Measurements from ENCODE around the gene GPR107.

GPR107 gene

GRCh38 chr9:130129432-130130061 is 75.8 kb downstream of the GPR107 start:
- H3K36me3 ChIP-seq: peaks cover 25 to 88% (median 57%) of the 10 kb centered on the region in 11 experiments
- H3K4me3 ChIP-seq: peak overlapping the region in 6 of 10 experiments; percentile 4 to 48 (median 28); a peak in 3 of 20 replicates
- peak overlapping the region; percentile 76 to 94 (median 88) for H3K4me2 ChIP-seq
- H3K9me3 ChIP-seq (replicated peaks in 1 of 11): no peaks in the 10 kb centered on the region
- peaks cover 37 to 54% (median 42%) of the 10 kb centered on the region in 10 experiments for H3K4me1 ChIP-seq
- TF ChIP-seq Cebpa-rat (IDR thresholded peaks at IDR 0.05): no peak
- H4K20me1 ChIP-seq: peaks cover 0 to 15% (median 0%) of the 10 kb centered on the region in 11 experiments; a peak in 2 of 22 replicates
- H3K27ac ChIP-seq: peak overlapping the region; percentile 76 to 91 (median 85); a peak in 21 of 22 replicates
- no peaks in the 10 kb centered on the region for H3K27me3 ChIP-seq
- H3K9ac ChIP-seq: peak overlapping the region; percentile 68 to 82 (median 74); a peak in 21 of 22 replicates

GRCh38 chr9:130132746-130133145 is 79.0 kb downstream of the GPR107 start:
- H3K4me3 ChIP-seq: no peak overlapping the region
- no peak overlapping the region for H3K9ac ChIP-seq
- no peak overlapping the region for H3K27ac ChIP-seq
- H3K27me3 ChIP-seq: no peaks in the 10 kb centered on the region
- peaks cover 0 to 12% (median 0%) of the 10 kb centered on the region in 11 experiments; a peak in 2 of 22 replicates for H4K20me1 ChIP-seq
- peaks cover 21 to 84% (median 65%) of the 10 kb centered on the region in 11 experiments; a peak in 21 of 22 replicates for H3K36me3 ChIP-seq
- H3K9me3 ChIP-seq (replicated peaks in 1 of 11): peaks cover 0 to 16% (median 0%) of the 10 kb centered on the region in 11 experiments; a peak in 7 of 22 replicates
- no peak overlapping the region for H3K4me2 ChIP-seq
- peaks cover 37 to 62% (median 43%) of the 10 kb centered on the region in 10 experiments for H3K4me1 ChIP-seq
- no peak for TF ChIP-seq Cebpa-rat (IDR thresholded peaks at IDR 0.05)

- peak overlapping the region in 2 of 11 experiments; percentile 22 to 58; a peak in 1 of 22 replicates for H3K27ac ChIP-seq
- no peak overlapping the region for H3K9ac ChIP-seq
- no peak for TF ChIP-seq Cebpa-rat (IDR thresholded peaks at IDR 0.05)
- H3K4me2 ChIP-seq: peak overlapping the region; percentile 56 to 85 (median 69)
- H3K36me3 ChIP-seq: peaks cover 0 to 50% (median 38%) of the 10 kb centered on the region in 11 experiments; a peak in 16 of 22 replicates
- peaks cover 0 to 17% (median 0%) of the 10 kb centered on the region in 11 experiments; a peak in 3 of 22 replicates for H4K20me1 ChIP-seq
- peaks cover 0 to 16% (median 0%) of the 10 kb centered on the region in 11 experiments; a peak in 7 of 22 replicates for H3K9me3 ChIP-seq (replicated peaks in 1 of 11)
- no peak overlapping the region for H3K4me3 ChIP-seq
- H3K27me3 ChIP-seq: no peaks in the 10 kb centered on the region
- H3K4me1 ChIP-seq: peaks cover 49 to 67% (median 57%) of the 10 kb centered on the region in 10 experiments
Measured at GRCh38 chr9:130137081-130137640, 83.5 kb downstream of the GPR107 start.

- peaks cover 0 to 17% (median 0%) of the 10 kb centered on the region in 11 experiments; a peak in 3 of 22 replicates for H4K20me1 ChIP-seq
- peaks cover 0 to 16% (median 0%) of the 10 kb centered on the region in 11 experiments; a peak in 7 of 22 replicates for H3K9me3 ChIP-seq (replicated peaks in 1 of 11)
- peaks cover 0 to 46% (median 35%) of the 10 kb centered on the region in 11 experiments; a peak in 15 of 22 replicates for H3K36me3 ChIP-seq
- H3K27me3 ChIP-seq: no peaks in the 10 kb centered on the region
- H3K27ac ChIP-seq: peak overlapping the region in 7 of 11 experiments; percentile 12 to 58 (median 27); a peak in 6 of 22 replicates
- peak overlapping the region; percentile 56 to 85 (median 69) for H3K4me2 ChIP-seq
- H3K9ac ChIP-seq: peak overlapping the region in 1 of 11 experiments; percentile 35; a peak in 1 of 22 replicates
- no peak overlapping the region for H3K4me3 ChIP-seq
- TF ChIP-seq Cebpa-rat (IDR thresholded peaks at IDR 0.05): no peak
- peaks cover 54 to 72% (median 62%) of the 10 kb centered on the region in 10 experiments for H3K4me1 ChIP-seq
Measured at GRCh38 chr9:130137641-130138081, 84.0 kb downstream of the GPR107 start.

- H3K36me3 ChIP-seq: peaks cover 0 to 41% (median 34%) of the 10 kb centered on the region in 11 experiments; a peak in 15 of 22 replicates
- no peak overlapping the region for H3K4me3 ChIP-seq
- H3K27ac ChIP-seq: peak overlapping the region in 7 of 11 experiments; percentile 12 to 58 (median 27); a peak in 7 of 22 replicates
- peak overlapping the region in 1 of 11 experiments; percentile 35; a peak in 1 of 22 replicates for H3K9ac ChIP-seq
- H3K27me3 ChIP-seq: no peaks in the 10 kb centered on the region
- H3K4me1 ChIP-seq: peaks cover 60 to 78% (median 68%) of the 10 kb centered on the region in 10 experiments
- H3K9me3 ChIP-seq (replicated peaks in 1 of 11): peaks cover 0 to 16% (median 0%) of the 10 kb centered on the region in 11 experiments; a peak in 7 of 22 replicates
- peaks cover 0 to 17% (median 0%) of the 10 kb centered on the region in 11 experiments; a peak in 3 of 22 replicates for H4K20me1 ChIP-seq
- TF ChIP-seq Cebpa-rat (IDR thresholded peaks at IDR 0.05): no peak
- H3K4me2 ChIP-seq: peak overlapping the region; percentile 62 to 88 (median 76)
Measured at GRCh38 chr9:130138171-130138653, 84.5 kb downstream of the GPR107 start.

GRCh38 chr9:130138791-130139190 is 85.1 kb downstream of the GPR107 start:
- Histone ChIP-seq H3K9ac (no peak overlapping the region), H3K9me3 (replicated peaks in 1 of 11) (peaks cover 0 to 16% (median 0%) of the 10 kb centered on the region in 11 experiments; a peak in 7 of 22 replicates), H4K20me1 (peaks cover 0 to 17% (median 0%) of the 10 kb centered on the region in 11 experiments; a peak in 3 of 22 replicates), H3K4me3 (no peak overlapping the region), H3K27me3 (peaks cover 0 to 4% (median 0%) of the 10 kb centered on the region in 11 experiments; a peak in 1 of 22 replicates), H3K4me2 (peak overlapping the region; percentile 46 to 88 (median 76)), H3K36me3 (peaks cover 0 to 36% (median 29%) of the 10 kb centered on the region in 11 experiments; a peak in 14 of 22 replicates), H3K27ac (0 out of 22 replicates have a peak overlapping the region, but pooled peaks of 1 of the 11 experiments have one; percentile 5), H3K4me1 (peaks cover 66 to 83% (median 74%) of the 10 kb centered on the region in 10 experiments)
- TF ChIP-seq Cebpa-rat (IDR thresholded peaks at IDR 0.05): no peak

- Histone ChIP-seq H3K9me3 (replicated peaks in 1 of 11) (peaks cover 0 to 16% (median 0%) of the 10 kb centered on the region in 11 experiments; a peak in 7 of 22 replicates), H3K9ac (0 out of 22 replicates have a peak overlapping the region, but pooled peaks of 1 of the 11 experiments have one; percentile 10), H3K4me3 (no peak overlapping the region), H3K27me3 (peaks cover 0 to 5% (median 0%) of the 10 kb centered on the region in 11 experiments; a peak in 1 of 22 replicates), H3K4me1 (peaks cover 70 to 88% (median 78%) of the 10 kb centered on the region in 10 experiments), H3K27ac (0 out of 22 replicates have a peak overlapping the region, but pooled peaks of 1 of the 11 experiments have one; percentile 5), H4K20me1 (peaks cover 0 to 17% (median 0%) of the 10 kb centered on the region in 11 experiments; a peak in 3 of 22 replicates), H3K4me2 (peak overlapping the region; percentile 46 to 88 (median 76)), H3K36me3 (peaks cover 0 to 31% (median 27%) of the 10 kb centered on the region in 11 experiments; a peak in 14 of 22 replicates)
- TF ChIP-seq Cebpa-rat (IDR thresholded peaks at IDR 0.05): no peak
Measured at GRCh38 chr9:130139251-130139650, 85.5 kb downstream of the GPR107 start.

GRCh38 chr9:130140706-130141105 is 87.0 kb downstream of the GPR107 start:
- peaks cover 71 to 90% (median 81%) of the 10 kb centered on the region in 10 experiments for H3K4me1 ChIP-seq
- H4K20me1 ChIP-seq: peaks cover 0 to 17% (median 0%) of the 10 kb centered on the region in 11 experiments; a peak in 3 of 22 replicates
- peak overlapping the region in 5 of 11 experiments; percentile 32 to 55 (median 39); a peak in 8 of 22 replicates for H3K27ac ChIP-seq
- H3K4me3 ChIP-seq: no peak overlapping the region
- H3K36me3 ChIP-seq: peaks cover 0 to 17% (median 15%) of the 10 kb centered on the region in 11 experiments; a peak in 13 of 22 replicates
- peak overlapping the region in 4 of 11 experiments; percentile 8 to 46 (median 29); a peak in 5 of 22 replicates for H3K9ac ChIP-seq
- TF ChIP-seq Cebpa-rat (IDR thresholded peaks at IDR 0.05): no peak
- H3K27me3 ChIP-seq: peaks cover 0 to 5% (median 0%) of the 10 kb centered on the region in 11 experiments; a peak in 1 of 22 replicates
- peaks cover 0 to 14% (median 0%) of the 10 kb centered on the region in 11 experiments; a peak in 7 of 22 replicates for H3K9me3 ChIP-seq (replicated peaks in 1 of 11)
- peak overlapping the region; percentile 46 to 88 (median 76) for H3K4me2 ChIP-seq

All from BLaER1 treated with 17β-estradiol and CSF1 and Interleukin-3, amounts not matched to agents 10 nM and 100 nM (cell line).